Ovary (tissue), 3 donors: ENCODE data around the gene PARD3.

ENCODE experiments used
- EP300 ChIP-seq: sonication (generic); formaldehyde crosslinking; IDR thresholded peaks from one replicate; pipeline ENCODE4 v1.6.1; 2017; ENCODE audit warnings: antibody characterized with exemption
- POLR2A ChIP-seq: fragments of 450-650 bp; IDR thresholded peaks from one replicate; pipeline ENCODE4 v1.6.1; 2017; ENCODE audit warnings: antibody characterized with exemption, mild to moderate bottlenecking, moderate library complexity
- TF ChIP-seq, protein P1 (sequence below), 3 donors: fragments of 450-650 bp in 2 of 3; fragments of 200-600 bp in 1 of 3; IDR thresholded peaks; one replicate each; pipeline versions ENCODE4 v1.5.1 to v1.8.0; 2016 to 2022; ENCODE audit warnings: antibody characterized with exemption in 3 of 3, mild to moderate bottlenecking in 1 of 3
- donor health status: DM: no; HTN: no; CAD: no.

- no peak for TF ChIP-seq EP300
- TF ChIP-seq, protein P1, sequence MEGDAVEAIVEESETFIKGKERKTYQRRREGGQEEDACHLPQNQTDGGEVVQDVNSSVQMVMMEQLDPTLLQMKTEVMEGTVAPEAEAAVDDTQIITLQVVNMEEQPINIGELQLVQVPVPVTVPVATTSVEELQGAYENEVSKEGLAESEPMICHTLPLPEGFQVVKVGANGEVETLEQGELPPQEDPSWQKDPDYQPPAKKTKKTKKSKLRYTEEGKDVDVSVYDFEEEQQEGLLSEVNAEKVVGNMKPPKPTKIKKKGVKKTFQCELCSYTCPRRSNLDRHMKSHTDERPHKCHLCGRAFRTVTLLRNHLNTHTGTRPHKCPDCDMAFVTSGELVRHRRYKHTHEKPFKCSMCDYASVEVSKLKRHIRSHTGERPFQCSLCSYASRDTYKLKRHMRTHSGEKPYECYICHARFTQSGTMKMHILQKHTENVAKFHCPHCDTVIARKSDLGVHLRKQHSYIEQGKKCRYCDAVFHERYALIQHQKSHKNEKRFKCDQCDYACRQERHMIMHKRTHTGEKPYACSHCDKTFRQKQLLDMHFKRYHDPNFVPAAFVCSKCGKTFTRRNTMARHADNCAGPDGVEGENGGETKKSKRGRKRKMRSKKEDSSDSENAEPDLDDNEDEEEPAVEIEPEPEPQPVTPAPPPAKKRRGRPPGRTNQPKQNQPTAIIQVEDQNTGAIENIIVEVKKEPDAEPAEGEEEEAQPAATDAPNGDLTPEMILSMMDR (IDR thresholded peaks at IDR 0.05): no peak
- no peak for TF ChIP-seq POLR2A
Observed at GRCh38 chr10:34292194-34292565, 522.9 kb downstream of the PARD3 start.
